ENCODE measurements around the gene SYVN1. TPM values are rescaled to one million over a fixed set of nuclear protein-coding genes. Genes with fewer than 3 reads are reported as not detected.
"Not testable (repeated sequence)": the region's sequence is repeated elsewhere in the genome, so short reads cannot be mapped to it uniquely, and the experiment has no call there.

The SYVN1 gene
- total RNA-seq, 1 donor from 2014 or later = 29.9 TPM

DNA sequence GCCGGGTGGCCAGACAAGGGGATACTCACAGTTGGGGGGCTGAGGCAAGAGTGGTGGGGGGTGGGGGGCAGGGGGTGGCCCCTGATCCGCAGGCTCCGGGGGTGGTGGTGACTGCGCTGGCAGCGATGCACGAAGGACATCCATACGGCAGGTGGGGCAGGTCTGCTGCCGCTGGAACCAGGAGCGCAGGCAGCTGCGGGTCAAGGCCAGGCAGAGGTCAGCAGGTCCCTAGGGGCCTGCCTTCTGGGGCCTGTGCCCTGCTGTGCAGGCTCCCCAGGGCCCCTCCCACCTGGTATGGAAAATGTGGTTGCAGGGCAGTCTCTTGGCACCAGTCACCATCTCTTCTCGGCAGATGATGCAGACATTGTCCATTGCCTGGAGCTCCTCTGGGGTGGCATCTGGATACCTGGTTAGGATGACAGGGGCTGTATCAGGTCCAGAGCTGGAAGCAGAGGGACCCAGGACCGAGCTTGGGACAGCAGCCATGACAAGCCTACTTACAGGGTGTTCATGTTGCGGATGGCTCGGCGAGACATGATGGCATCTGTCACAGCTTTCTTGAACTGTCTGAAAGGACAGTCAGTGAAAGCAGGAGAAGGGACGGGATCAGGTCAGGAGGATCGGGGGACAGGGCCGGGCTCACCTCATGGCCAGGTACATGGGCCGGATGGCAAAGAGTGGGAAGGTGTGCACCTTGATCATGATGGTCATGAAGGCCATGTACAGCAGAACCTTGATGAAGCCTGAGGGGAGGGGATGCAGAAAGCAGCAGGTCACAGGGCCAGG lies 3.5 kb downstream of the SYVN1 start:
- ATAC-seq (ENCODE audit: poor library complexity) = no peak
- intact Hi-C loops (cut with DNase I) = no loop called here
- no peak for DNase-seq

DNA sequence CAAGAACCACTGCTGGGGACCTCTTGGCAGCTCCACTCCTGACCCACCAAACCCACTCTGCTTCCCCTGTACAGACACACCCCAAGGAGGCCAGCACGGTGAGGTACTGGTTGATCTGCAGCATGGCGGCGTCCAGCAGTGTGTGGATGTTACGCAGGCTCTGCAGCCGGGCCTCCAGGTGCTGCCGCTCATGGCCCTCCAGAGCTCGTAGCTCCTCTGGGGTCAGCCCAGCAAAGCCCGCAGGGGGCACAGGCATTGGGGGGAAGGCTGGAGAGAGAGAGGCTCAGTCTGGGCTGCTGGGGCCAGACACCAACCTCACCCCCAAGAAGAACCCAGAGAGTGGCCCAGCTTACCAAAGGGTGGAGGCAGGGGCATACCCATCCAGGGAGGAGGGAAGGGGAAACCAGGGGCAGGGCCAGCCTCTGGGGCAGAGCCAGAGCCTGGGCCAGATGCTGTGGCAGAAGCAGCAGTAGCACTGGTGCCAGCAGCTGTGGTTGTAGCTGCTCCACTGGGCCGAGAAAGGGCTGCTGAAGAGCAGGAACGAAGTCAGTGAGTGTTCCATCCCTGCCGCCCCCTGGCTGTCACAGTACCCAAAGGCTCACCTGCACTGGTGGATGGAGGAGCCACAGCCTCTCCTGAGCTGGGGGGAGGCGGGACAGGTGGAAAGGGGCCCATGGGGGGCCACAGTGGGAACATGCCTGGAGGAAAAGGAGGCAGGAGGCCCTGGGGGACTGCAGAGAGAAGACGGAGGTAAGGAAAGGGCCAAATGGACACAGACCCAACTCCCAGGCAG lies 4.5 kb downstream of the SYVN1 start:
- intact Hi-C loops (cut with DNase I) = no loop called here
- no peak for ATAC-seq (ENCODE audit: poor library complexity)
- DNase-seq = no peak

GRCh38 chr11:65128182-65129145 lies 5.9 kb downstream of the SYVN1 start:
- ATAC-seq (ENCODE audit: poor library complexity) = no peak
- intact Hi-C loops (cut with DNase I) = no loop called here

GRCh38 chr11:65127473-65128181 lies 6.7 kb downstream of the SYVN1 start:
- no peak for ATAC-seq (ENCODE audit: poor library complexity)
- intact Hi-C loops (cut with DNase I) = no loop called here
- DNase-seq = no peak

More at GRCh38 chr11:65128182-65129145, 5.9 kb downstream of the SYVN1 start:
- DNase-seq = no peak

DNA sequence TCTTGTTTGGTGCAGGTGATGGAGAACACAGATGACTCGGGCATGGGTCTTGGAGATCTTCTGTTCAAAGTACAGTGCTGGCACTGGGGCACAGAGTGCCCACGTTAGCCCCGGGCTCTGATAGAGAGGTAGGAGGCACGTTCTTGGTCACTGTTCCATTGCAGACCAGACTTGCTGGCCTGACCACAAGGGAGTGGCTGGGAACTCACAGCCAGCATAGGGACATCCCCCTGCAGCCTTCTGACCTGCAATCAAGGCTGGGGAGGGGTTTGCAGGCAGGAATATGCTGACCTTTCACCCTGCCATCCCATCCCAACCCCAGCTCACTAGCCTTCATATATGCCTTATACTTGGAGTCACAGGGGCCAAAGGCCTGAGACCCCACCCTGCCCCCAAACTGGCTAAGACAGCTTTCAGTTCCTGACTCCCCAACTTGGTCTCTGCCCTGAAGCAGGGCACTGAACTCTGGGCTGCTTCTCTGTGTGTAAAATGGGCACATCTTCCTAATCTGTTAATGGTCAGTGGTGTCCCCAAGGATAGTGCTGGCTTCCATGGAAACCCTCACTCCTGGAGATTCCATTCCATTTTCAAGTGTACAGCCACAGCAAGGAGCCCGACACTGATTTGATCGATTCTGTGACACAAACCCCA lies 7.6 kb downstream of the SYVN1 start:
- intact Hi-C loops (cut with DNase I) = no loop called here
- DNase-seq = no peak
- no peak for ATAC-seq (ENCODE audit: poor library complexity)

- ATAC-seq (ENCODE audit: poor library complexity) = no peak
- intact Hi-C loops (cut with DNase I) = no loop called here
- no peak for DNase-seq
These were observed 8.9 kb downstream of the SYVN1 start for GRCh38 chr11:65125197-65126056.

- DNase-seq = no peak
- intact Hi-C loops (cut with DNase I) = no loop called here
These were observed 9.7 kb downstream of the SYVN1 start for GRCh38 chr11:65124480-65125196.

DNA sequence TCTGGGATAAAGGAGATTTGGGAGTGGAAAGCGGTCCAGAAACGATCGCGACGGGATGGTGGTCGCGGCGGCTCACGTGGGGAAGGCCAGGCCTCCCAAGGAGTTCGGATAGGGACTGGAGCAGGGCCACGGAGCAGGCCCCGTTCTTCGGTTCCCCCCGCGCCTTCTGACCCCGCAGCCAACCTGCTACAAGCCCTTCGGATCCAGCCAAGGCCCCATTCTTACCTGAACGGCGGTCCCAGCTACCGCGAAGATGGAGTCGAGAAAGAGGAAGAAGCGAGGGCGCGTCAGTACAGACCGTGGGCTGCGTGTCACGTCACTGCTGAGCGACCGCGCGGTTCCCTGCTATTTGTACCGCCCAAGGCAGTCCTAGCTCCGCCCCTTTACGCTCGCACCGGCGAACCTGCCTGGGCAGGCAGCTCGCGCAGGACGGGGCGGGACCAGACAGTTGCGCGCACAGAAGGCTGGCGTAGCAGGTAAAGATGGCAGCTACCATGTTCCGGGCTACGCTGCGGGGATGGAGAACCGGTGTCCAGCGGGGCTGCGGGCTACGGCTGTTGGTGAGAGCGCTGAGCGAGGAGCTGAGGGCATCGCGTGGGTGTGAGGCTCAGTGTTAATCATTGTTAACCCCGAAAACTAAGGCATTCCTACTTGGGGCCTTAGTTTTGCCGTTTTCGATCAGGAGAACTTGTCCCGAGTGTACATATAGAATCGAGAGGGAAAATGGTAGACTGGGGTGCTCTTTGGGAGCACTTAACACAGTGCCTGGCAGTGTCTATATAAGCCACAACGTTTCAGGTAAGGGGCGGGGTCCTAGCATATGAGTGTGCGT lies 12.2 kb downstream of the SYVN1 start, which contains the start of the genes FAU and MRPL49:
Gene FAU (minus strand): TSS at position 270 of the 832 bp plus-strand sequence. CDS start 321 bp downstream, outside the sequence.
Gene MRPL49 (plus strand): TSS at position 457 of the 832 bp plus-strand sequence. CDS start 26 bp downstream, at position 483.
- ATAC-seq (ENCODE audit: poor library complexity) (peak; percentile 90), DNase-seq (peak; percentile 99)
- intact Hi-C loops (cut with DNase I) = no loop called here

More at GRCh38 chr11:65124480-65125196, 9.7 kb downstream of the SYVN1 start:
- ATAC-seq (ENCODE audit: poor library complexity) = no peak

DNA sequence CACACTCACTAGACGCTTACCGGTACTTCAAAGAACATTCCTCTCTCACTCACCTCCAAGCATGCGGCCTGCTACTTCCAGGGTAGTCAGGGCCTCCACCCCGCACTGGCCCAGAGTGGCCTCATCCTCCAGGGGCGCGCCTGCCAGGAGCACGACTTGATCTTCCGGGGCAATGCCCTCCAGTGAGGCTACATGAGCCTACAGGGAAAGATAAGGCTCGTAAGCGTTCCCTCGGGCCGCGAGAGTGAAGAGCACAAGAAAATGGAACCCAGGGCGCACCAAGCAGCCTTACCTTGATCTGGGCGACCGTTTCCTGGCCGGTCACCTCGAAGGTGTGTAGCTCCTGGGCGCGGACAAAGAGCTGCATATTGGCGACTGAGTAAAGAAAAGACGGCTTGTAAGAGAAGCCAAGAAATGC lies 12.9 kb downstream of the SYVN1 start:
- intact Hi-C loops (cut with DNase I) = no loop called here
- DNase-seq (no peak), ATAC-seq (ENCODE audit: poor library complexity) (no peak)

GRCh38 chr11:65120831-65121230 lies 13.5 kb downstream of the SYVN1 start:
- intact Hi-C loops (cut with DNase I) = no loop called here
- DNase-seq (no peak), ATAC-seq (ENCODE audit: poor library complexity) (no peak)

DNA sequence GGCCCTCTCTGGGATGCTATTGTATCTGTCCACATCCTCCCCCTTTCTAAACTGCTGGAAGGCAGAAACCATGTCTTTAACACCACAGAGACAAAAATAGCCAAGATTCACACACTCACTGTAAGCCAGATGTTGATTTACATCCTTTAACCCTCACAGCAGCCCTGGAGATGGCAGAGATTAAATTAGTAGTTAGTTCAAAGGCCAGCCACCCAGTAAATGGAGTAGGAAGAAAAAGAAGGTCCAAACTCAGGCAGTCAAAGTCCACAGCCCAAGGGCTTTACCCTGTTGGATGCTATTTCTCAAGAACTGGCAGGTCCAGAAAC lies 14.7 kb downstream of the SYVN1 start:
- DNase-seq (no peak), ATAC-seq (ENCODE audit: poor library complexity) (no peak)
- intact Hi-C loops (cut with DNase I) = loop anchor here (10.0 kb wide), 1 partner anchor 275 kb away; the partner anchor contains the start of gene CDC42BPG

- not testable (repeated sequence) for ATAC-seq (ENCODE audit: poor library complexity); DNase-seq
- intact Hi-C loops (cut with DNase I) = loop anchor here (10.0 kb wide), 1 partner anchor 274 kb away; the partner anchor contains the start of gene CDC42BPG
These were observed 15.2 kb downstream of the SYVN1 start for GRCh38 chr11:65118891-65119669.

DNA sequence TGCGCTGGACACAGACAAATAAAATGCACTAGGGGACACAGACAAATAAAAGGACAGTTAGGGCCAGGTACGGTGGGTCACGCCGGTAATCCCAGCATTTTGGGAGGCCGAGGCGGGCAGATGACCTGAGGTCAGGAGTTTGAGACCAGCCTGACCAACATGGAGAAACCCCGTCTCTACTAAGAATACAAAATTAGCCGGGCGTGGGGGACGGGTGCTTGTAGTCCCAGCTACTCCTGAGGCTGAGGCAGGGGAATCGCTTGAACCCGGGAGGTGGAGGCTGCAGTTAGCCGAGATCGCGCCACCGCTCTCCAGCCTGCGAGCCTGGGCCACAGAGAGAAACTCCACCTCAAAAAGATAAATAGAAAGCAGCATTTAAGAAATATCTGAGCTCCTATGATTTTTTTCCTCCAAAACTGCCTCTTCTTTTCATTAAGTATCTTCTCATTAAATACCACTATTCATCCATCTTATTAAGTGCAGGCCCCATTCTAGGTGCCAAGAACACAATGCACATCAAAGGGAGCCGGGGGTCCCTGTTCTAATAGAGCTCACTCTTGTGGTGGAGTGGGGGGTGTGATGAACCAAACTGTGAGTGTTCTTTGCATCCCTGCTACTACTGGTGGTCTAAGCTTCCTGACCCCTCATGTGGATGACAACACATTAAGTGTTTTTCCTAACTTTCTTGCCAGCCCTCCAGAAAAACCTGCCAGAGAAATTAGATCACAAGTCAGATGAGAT lies 16.1 kb downstream of the SYVN1 start:
- DNase-seq (no peak), ATAC-seq (ENCODE audit: poor library complexity) (no peak)
- intact Hi-C loops (cut with DNase I) = loop anchor here (10.0 kb wide), 1 partner anchor 273 kb away; the partner anchor contains the start of gene CDC42BPG

Measured in Right ventricle myocardium superior (tissue), 1 donor.